GM12878 (cell line): ENCODE results near the gene FOXJ3. TPM values are rescaled to one million over a fixed set of nuclear protein-coding genes. Genes with fewer than 3 reads are reported as not detected.

ENCODE experiments used
- BCLAF1 ChIP-seq: fragments of 450-650 bp; IDR thresholded peaks from 2 replicates; pipeline ENCODE4 v1.6.1; 2017; ENCODE audit warnings: antibody characterized with exemption, mild to moderate bottlenecking, moderate library complexity
- CREM ChIP-seq: IDR thresholded peaks from 2 replicates; pipeline ENCODE4 v1.6.1; 2014; ENCODE audit warnings: antibody characterized with exemption, low read depth
- E4F1 ChIP-seq: fragments of 450-650 bp; IDR thresholded peaks from 2 replicates; pipeline ENCODE4 v1.6.1; 2018; ENCODE audit warnings: borderline replicate concordance, mild to moderate bottlenecking; ENCODE audit not compliant: partially characterized antibody
- GATAD2B ChIP-seq: fragments of 450-650 bp; conservative IDR thresholded peaks from 2 replicates; pipeline ENCODE4 v1.6.1; 2017; ENCODE audit warnings: low read depth, mild to moderate bottlenecking, moderate library complexity
- HSF1 ChIP-seq: fragments of 150-350 bp; IDR thresholded peaks from 2 replicates; pipeline ENCODE4 v1.6.1; 2014; ENCODE audit warnings: mild to moderate bottlenecking, low read depth, low read length
- IRF5 ChIP-seq: fragments of 450-650 bp; IDR thresholded peaks from 2 replicates; pipeline ENCODE4 v1.6.1; 2017; ENCODE audit warnings: borderline replicate concordance
- JUND ChIP-seq: IDR thresholded peaks from 2 replicates; pipeline ENCODE4 v1.6.1; 2012; ENCODE audit warnings: low read depth, mild to moderate bottlenecking, low read length, improper control_type of control experiment, moderate library complexity
- MAX ChIP-seq: IDR thresholded peaks from 2 replicates; pipeline ENCODE4 v1.6.1; 2012; ENCODE audit warnings: low read depth, low read length, improper control_type of control experiment
- MEF2B ChIP-seq: fragments of 450-650 bp; IDR thresholded peaks from 2 replicates; pipeline ENCODE4 v1.6.1; 2018; ENCODE audit warnings: mild to moderate bottlenecking, moderate library complexity; ENCODE audit not compliant: partially characterized antibody, poor library complexity, severe bottlenecking
- PRDM15 ChIP-seq: fragments of 450-650 bp; formaldehyde crosslinking; IDR thresholded peaks from 2 replicates; pipeline ENCODE4 v1.4.0; 2020; ENCODE audit warnings: mild to moderate bottlenecking, moderate library complexity
- SUPT20H ChIP-seq: IDR thresholded peaks from 2 replicates; pipeline ENCODE4 v1.6.1; 2011; ENCODE audit warnings: low read depth, mild to moderate bottlenecking, low read length, moderate library complexity, borderline replicate concordance; ENCODE audit not compliant: control insufficient read depth
- USF1 ChIP-seq: IDR thresholded peaks from 2 replicates; pipeline ENCODE4 v1.6.1; 2011; ENCODE audit warnings: borderline replicate concordance, low read depth, mild to moderate bottlenecking, moderate library complexity, mixed read lengths, low read length; ENCODE audit not compliant: insufficient read depth; ENCODE audit errors: extremely low read length
- YBX1 ChIP-seq: fragments of 450-650 bp; IDR thresholded peaks from 2 replicates; pipeline ENCODE4 v1.6.1; 2016; ENCODE audit warnings: antibody characterized with exemption
- polyA plus RNA-seq, 11 experiments: library from polyadenylated mRNA; depleted of rRNA in 4 of 11; unstranded in 6 of 11; stranded (reverse) in 5 of 11; fragments of >200 nt; fragmentation: Nextera tagmentation in 4 of 11; fragmentation: Illumina TruSeq in 1 of 11; extraction: Ambion mirVana in 4 of 11; extraction: Trizol in 1 of 11; gene quantifications; 1 replicate in 1 of 11; 2 replicates in 10 of 11; pipeline versions ENCODE4 v1.2.1 to v1.2.3, GENCODE V29; 2011 to 2016; ENCODE audit warnings: inconsistent platforms in 2 of 11, missing spikeins in 2 of 11, low read depth in 1 of 11
- total RNA-seq, 4 experiments: library from RNA; depleted of rRNA in 3 of 4; stranded (reverse); fragments of >200 nt in 3 of 4; fragmentation: Illumina TruSeq in 1 of 4; extraction: Trizol in 1 of 4; gene quantifications; 2 replicates each; pipeline versions ENCODE4 v1.2.1 to v1.2.3, GENCODE V29; 2013 to 2021

FOXJ3 gene
- total and polyA plus RNA-seq, 10 of the 15 experiments (the other 5 are each of a cell fraction or from before 2014, with no cell fraction given) = 9.5 to 54.2 (median 24.7) TPM

- TF ChIP-seq MEF2B = peak; percentile 59
- no peak; the same call in 1 of the 2 replicates for TF ChIP-seq JUND
- 0 out of 2 replicates have a peak, but pooled peaks have one; percentile 27 for TF ChIP-seq BCLAF1
- no peak for TF ChIP-seq YBX1
- no peak for TF ChIP-seq PRDM15 (CRISPR knock-in tag)
- no peak for TF ChIP-seq E4F1
- TF ChIP-seq CREM = peak; percentile 95
- TF ChIP-seq HSF1 = no peak
- no peak for TF ChIP-seq SUPT20H
- peak; percentile 77 for TF ChIP-seq MAX
- peak; percentile 54; the same call in 1 of the 2 replicates for TF ChIP-seq GATAD2B
- no peak for TF ChIP-seq USF1
- no peak for TF ChIP-seq IRF5
Observed at GRCh38 chr1:42335050-42335808, at the start of gene FOXJ3 (continued).
